NB4 (cell line): Measurements from ENCODE around the gene GALNT12.

Experiments
- POLR2A ChIP-seq: IDR thresholded peaks from 2 replicates; pipeline ENCODE4 v1.6.1; 2011; ENCODE audit warnings: mild to moderate bottlenecking; ENCODE audit not compliant: insufficient read length; ENCODE audit errors: extremely low read depth
- TF ChIP-seq, protein P1 (sequence below): IDR thresholded peaks from one replicate; pipeline ENCODE4 v1.5.1; 2012; ENCODE audit warnings: low read depth, low read length

GRCh38 chr9:98882569-98882923 is 75.1 kb downstream of the GALNT12 start:
- TF ChIP-seq, protein P1, sequence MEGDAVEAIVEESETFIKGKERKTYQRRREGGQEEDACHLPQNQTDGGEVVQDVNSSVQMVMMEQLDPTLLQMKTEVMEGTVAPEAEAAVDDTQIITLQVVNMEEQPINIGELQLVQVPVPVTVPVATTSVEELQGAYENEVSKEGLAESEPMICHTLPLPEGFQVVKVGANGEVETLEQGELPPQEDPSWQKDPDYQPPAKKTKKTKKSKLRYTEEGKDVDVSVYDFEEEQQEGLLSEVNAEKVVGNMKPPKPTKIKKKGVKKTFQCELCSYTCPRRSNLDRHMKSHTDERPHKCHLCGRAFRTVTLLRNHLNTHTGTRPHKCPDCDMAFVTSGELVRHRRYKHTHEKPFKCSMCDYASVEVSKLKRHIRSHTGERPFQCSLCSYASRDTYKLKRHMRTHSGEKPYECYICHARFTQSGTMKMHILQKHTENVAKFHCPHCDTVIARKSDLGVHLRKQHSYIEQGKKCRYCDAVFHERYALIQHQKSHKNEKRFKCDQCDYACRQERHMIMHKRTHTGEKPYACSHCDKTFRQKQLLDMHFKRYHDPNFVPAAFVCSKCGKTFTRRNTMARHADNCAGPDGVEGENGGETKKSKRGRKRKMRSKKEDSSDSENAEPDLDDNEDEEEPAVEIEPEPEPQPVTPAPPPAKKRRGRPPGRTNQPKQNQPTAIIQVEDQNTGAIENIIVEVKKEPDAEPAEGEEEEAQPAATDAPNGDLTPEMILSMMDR: no peak
- no peak for TF ChIP-seq POLR2A
